ENCODE data around the gene SOHLH1.

The SOHLH1 gene

GRCh38 chr9:135670721-135671590 is 28.3 kb downstream of the SOHLH1 start:
- TF ChIP-seq POLR2AphosphoS5 (IDR thresholded peaks at IDR 0.05; ENCODE audit: low read depth, low read length) (no peak), SIN3A (IDR thresholded peaks at IDR 0.05; ENCODE audit: borderline replicate concordance, insufficient read depth, low read length) (no peak), TAF1 (IDR thresholded peaks at IDR 0.05; ENCODE audit: borderline replicate concordance, insufficient read depth, low read length) (no peak), FOXP2 (optimal IDR thresholded peaks at IDR 0.05; ENCODE audit: borderline replicate concordance, extremely low read depth, extremely low read length, insufficient read depth) (no peak)
- TF ChIP-seq, protein P1, sequence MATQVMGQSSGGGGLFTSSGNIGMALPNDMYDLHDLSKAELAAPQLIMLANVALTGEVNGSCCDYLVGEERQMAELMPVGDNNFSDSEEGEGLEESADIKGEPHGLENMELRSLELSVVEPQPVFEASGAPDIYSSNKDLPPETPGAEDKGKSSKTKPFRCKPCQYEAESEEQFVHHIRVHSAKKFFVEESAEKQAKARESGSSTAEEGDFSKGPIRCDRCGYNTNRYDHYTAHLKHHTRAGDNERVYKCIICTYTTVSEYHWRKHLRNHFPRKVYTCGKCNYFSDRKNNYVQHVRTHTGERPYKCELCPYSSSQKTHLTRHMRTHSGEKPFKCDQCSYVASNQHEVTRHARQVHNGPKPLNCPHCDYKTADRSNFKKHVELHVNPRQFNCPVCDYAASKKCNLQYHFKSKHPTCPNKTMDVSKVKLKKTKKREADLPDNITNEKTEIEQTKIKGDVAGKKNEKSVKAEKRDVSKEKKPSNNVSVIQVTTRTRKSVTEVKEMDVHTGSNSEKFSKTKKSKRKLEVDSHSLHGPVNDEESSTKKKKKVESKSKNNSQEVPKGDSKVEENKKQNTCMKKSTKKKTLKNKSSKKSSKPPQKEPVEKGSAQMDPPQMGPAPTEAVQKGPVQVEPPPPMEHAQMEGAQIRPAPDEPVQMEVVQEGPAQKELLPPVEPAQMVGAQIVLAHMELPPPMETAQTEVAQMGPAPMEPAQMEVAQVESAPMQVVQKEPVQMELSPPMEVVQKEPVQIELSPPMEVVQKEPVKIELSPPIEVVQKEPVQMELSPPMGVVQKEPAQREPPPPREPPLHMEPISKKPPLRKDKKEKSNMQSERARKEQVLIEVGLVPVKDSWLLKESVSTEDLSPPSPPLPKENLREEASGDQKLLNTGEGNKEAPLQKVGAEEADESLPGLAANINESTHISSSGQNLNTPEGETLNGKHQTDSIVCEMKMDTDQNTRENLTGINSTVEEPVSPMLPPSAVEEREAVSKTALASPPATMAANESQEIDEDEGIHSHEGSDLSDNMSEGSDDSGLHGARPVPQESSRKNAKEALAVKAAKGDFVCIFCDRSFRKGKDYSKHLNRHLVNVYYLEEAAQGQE (IDR thresholded peaks at IDR 0.05; ENCODE audit: insufficient read depth in 1 of 2, low read depth in 2 of 2, low read length in 2 of 2) = no peak

GRCh38 chr9:135669616-135670285 is 29.5 kb downstream of the SOHLH1 start:
- TF ChIP-seq FOXP2 (optimal IDR thresholded peaks at IDR 0.05; ENCODE audit: borderline replicate concordance, extremely low read depth, extremely low read length, insufficient read depth) (no peak), TAF1 (IDR thresholded peaks at IDR 0.05; ENCODE audit: borderline replicate concordance, insufficient read depth, low read length) (no peak)

GRCh38 chr9:135667463-135668001 is 31.7 kb downstream of the SOHLH1 start:
- TF ChIP-seq SIN3A (IDR thresholded peaks at IDR 0.05; ENCODE audit: borderline replicate concordance, insufficient read depth, low read length) = no peak
- TF ChIP-seq, protein P1 (IDR thresholded peaks at IDR 0.05; ENCODE audit: insufficient read depth in 1 of 2, low read depth in 2 of 2, low read length in 2 of 2) = no peak
- TF ChIP-seq TAF1 (IDR thresholded peaks at IDR 0.05; ENCODE audit: borderline replicate concordance, insufficient read depth, low read length) = no peak
- TF ChIP-seq FOXP2 (optimal IDR thresholded peaks at IDR 0.05; ENCODE audit: borderline replicate concordance, extremely low read depth, extremely low read length, insufficient read depth) = no peak
- TF ChIP-seq POLR2AphosphoS5 (IDR thresholded peaks at IDR 0.05; ENCODE audit: low read depth, low read length) = no peak

GRCh38 chr9:135666534-135667462 is 32.5 kb downstream of the SOHLH1 start:
- TF ChIP-seq FOXP2 (optimal IDR thresholded peaks at IDR 0.05; ENCODE audit: borderline replicate concordance, extremely low read depth, extremely low read length, insufficient read depth) = no peak

GRCh38 chr9:135665795-135666189 is 33.5 kb downstream of the SOHLH1 start:
- TF ChIP-seq FOXP2 (optimal IDR thresholded peaks at IDR 0.05; ENCODE audit: borderline replicate concordance, extremely low read depth, extremely low read length, insufficient read depth) (no peak), POLR2AphosphoS5 (IDR thresholded peaks at IDR 0.05; ENCODE audit: low read depth, low read length) (no peak), TAF1 (IDR thresholded peaks at IDR 0.05; ENCODE audit: borderline replicate concordance, insufficient read depth, low read length) (no peak), SIN3A (IDR thresholded peaks at IDR 0.05; ENCODE audit: borderline replicate concordance, insufficient read depth, low read length) (no peak)
- TF ChIP-seq, protein P1 (IDR thresholded peaks at IDR 0.05; ENCODE audit: insufficient read depth in 1 of 2, low read depth in 2 of 2, low read length in 2 of 2) = no peak

All from PFSK-1 (cell line).